ENCODE data around the gene ZFR2.

ZFR2 gene

DNA sequence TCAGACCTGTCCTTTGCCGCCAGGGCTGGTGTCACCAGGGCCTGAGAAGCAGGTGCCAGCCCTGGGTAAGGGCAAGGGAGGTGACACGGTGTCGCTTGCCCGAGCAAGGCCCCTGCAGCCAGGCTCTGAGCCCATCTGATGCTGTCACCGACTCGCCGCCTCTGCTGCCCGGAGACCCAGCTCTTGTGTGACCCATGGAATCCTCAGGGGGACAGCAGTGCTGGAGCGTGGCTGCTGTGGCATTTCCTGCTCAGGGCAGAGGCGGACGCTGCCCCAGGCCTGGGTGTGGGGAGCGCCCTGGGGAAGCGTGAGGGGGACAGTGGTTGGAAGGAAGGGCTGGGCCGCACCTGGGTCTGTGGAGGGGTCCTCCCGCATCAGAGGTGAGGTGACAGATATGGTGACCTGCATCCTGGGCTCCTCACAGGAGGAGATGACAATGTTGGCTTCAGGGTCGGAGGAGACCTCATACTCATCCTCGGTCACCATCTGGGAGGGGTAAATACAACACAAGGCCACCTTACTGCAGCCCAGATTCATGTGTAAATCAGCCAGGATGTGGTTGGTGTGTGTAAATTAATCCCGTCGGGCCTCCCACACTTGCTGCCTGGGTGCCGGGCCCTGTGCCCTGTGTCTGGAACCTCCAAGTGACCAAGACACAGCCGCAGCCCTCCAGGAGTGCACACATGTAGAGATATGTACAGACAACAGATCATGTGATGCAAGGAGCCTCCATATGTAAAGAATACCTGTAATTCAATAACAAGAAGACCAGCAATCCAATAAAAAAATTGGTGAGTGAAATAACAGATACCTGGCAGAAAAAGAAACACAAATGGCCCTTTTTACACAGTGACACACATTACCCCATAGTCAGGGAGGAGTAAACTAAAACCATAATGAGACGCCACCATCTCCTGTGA lies 55.1 kb downstream of the ZFR2 start:
- Histone ChIP-seq H3K27me3 (ENCODE audit: control insufficient read depth, insufficient read depth, low read length) (no peaks in the 10 kb centered on the region), H3K4me1 (ENCODE audit: control insufficient read depth, insufficient read depth, low read length) (no peaks in the 10 kb centered on the region), H3K27ac (ENCODE audit: low read depth, low read length) (no peak overlapping the region), H3K9me3 (ENCODE audit: control insufficient read depth, insufficient read depth, low read length) (no peaks in the 10 kb centered on the region), H3K4me3 (ENCODE audit: low read depth, low read length) (no peak overlapping the region), H3K9ac (ENCODE audit: low read depth, low read length) (no peak overlapping the region), H3K36me3 (ENCODE audit: control insufficient read depth, insufficient read depth, low read length) (no peaks in the 10 kb centered on the region)

DNA sequence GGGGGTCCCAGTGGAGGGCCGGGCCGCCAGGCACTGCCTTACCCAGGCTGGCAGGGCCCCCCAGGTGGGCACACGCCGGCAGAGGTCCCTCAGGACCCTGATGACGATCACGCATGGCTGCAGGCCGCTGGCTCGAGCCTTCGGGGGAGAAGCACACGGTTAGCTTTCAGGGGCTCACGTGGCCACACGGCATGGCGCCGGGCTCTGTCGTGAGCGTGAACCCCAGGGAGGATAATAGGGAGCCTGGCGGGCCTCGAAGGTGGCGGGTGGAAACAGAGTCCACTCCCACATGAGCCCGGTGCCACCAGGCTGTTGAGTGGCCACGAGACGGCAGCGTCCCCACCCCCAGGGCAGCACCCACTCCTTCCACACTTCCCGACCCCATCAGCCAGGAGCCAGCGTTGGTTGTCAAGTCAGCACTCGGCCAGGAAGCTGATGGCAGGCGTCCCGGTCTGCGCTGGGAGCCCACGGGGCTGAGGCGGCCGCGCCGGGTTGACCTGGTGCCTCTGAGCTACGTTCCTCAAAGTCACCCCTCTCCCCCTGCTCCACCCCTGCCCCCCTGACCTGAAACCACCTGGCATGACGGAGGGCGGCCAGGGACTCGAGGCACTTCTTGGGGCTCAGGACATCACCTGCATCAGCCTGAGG lies 58.0 kb downstream of the ZFR2 start:
- no peaks in the 10 kb centered on the region for H3K36me3 ChIP-seq (ENCODE audit: control insufficient read depth, insufficient read depth, low read length)
- no peak overlapping the region for H3K27ac ChIP-seq (ENCODE audit: low read depth, low read length)
- no peak overlapping the region for H3K9ac ChIP-seq (ENCODE audit: low read depth, low read length)
- H3K4me1 ChIP-seq (ENCODE audit: control insufficient read depth, insufficient read depth, low read length) = no peaks in the 10 kb centered on the region
- H3K27me3 ChIP-seq (ENCODE audit: control insufficient read depth, insufficient read depth, low read length) = no peaks in the 10 kb centered on the region
- H3K9me3 ChIP-seq (ENCODE audit: control insufficient read depth, insufficient read depth, low read length) = no peaks in the 10 kb centered on the region
- no peak overlapping the region for H3K4me3 ChIP-seq (ENCODE audit: low read depth, low read length)

DNA sequence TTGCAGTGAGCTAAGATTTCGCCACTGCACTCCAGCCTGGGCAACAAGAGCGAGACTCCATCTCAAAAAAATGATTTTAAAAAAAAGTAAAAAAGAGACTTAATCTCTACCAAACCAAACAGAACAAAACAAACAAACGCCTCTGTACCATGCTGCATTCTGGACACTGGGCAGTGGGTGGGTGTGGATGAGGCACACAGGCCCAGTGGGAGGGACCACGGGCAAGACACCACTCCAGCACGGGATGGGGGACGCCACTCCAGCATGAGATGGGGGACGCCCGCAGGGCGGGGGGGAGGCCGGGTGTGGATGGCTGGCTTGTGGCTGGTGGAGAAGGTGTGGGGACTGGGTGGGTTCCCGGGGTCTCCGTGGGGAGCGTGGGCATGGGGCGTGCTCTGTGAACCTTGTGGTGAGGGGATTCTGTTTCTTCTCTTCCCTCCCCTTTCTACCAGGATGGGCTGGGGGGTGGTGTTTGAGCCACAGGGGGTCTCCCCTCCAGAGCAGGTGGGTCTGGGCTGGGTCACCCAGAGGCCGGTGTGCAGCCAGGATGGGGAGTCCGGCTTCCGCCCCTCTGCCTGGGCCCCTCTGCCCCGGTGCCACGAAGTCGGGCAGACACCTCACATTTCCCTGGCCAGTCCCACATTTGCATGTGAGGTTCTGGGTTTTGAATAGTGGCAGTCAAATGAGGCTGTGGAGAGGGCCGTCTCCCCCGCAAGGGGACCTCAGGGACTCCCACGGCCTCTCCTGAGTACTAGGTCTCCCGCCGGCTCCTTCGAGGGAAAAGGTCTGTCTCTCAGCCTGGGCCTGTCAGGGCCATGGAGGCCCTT lies 58.7 kb downstream of the ZFR2 start:
- H3K9me3 ChIP-seq (ENCODE audit: control insufficient read depth, insufficient read depth, low read length) = no peaks in the 10 kb centered on the region
- no peak overlapping the region for H3K4me3 ChIP-seq (ENCODE audit: low read depth, low read length)
- H3K27ac ChIP-seq (ENCODE audit: low read depth, low read length) = no peak overlapping the region
- no peaks in the 10 kb centered on the region for H3K27me3 ChIP-seq (ENCODE audit: control insufficient read depth, insufficient read depth, low read length)
- no peaks in the 10 kb centered on the region for H3K36me3 ChIP-seq (ENCODE audit: control insufficient read depth, insufficient read depth, low read length)
- no peaks in the 10 kb centered on the region for H3K4me1 ChIP-seq (ENCODE audit: control insufficient read depth, insufficient read depth, low read length)
- H3K9ac ChIP-seq (ENCODE audit: low read depth, low read length) = no peak overlapping the region

DNA sequence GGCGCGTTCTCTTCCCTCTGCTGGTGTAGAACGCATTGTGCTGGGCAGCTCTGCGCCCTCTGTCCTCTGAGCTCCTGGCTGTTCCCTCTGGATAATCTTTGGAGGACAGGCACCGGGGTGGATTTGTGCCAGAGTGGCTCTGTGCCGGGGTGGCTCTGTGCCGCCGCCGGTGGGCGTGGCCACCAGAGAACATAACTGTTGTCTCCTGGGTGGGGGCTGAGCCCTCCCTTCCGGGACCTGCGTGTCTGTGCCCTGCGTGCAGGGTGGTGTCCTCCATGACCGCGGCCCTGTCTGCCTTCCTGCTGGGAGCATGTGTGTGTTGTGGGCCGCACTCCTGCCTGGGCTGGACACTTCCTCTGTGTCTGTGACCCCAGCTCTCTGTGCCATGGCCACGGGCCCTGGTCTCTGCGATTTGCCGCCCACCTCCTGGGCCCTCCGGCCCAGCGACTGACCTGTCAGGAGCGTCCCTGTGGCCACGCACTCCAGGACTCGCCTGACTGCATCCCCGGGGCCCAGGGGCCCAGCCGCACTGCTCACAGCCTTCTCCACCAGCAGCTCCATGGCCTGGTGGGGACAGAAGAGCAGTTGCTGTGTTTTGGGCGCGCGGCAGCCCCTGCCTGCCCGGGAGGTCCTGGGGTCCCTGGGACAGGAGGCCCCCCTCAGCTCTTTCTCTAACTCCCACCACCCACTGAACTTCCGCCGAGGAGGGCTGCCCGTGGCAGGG lies 60.3 kb downstream of the ZFR2 start:
- Histone ChIP-seq H3K36me3 (ENCODE audit: control insufficient read depth, insufficient read depth, low read length) (no peaks in the 10 kb centered on the region), H3K9ac (ENCODE audit: low read depth, low read length) (no peak overlapping the region), H3K4me3 (ENCODE audit: low read depth, low read length) (no peak overlapping the region), H3K9me3 (ENCODE audit: control insufficient read depth, insufficient read depth, low read length) (no peaks in the 10 kb centered on the region), H3K27me3 (ENCODE audit: control insufficient read depth, insufficient read depth, low read length) (no peaks in the 10 kb centered on the region), H3K27ac (ENCODE audit: low read depth, low read length) (no peak overlapping the region), H3K4me1 (ENCODE audit: control insufficient read depth, insufficient read depth, low read length) (no peaks in the 10 kb centered on the region)

DNA sequence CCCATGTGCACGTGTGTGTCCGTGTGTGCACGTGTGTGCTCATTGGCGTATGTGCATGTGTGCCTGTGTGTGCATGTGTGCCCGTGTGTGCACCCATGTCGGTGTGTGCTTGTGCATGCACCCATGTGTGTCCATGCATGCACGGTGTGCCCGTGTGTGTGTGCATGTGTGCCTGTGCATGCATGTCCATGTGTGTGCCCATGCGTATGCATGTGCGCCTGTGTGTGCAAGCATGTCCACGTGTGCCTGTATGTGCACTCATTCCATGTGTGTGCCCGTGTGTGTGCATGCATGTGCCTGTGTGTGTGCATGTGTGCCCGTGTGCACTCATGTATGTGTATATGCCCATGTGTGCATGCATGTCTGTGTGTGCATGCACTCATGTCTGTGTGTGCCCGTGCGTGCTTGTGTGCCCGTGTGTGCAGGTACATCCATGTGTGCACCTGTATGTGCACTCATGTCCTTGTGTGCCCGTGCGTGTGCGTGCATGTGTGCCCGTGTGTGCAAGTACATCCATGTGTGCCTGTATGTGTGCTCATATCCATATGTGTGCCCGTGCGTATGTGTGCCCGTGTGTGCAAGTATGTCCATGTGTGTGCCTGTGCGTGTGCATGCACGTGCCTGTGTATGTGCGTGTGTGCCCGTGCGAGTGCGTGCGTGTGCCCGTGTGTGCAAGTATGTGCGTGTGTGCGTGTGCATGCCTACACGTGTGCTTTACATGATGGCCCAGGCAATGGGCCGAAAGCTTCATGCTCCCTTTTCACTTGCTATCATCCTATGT lies 61.1 kb downstream of the ZFR2 start:
- Histone ChIP-seq H3K27me3 (ENCODE audit: control insufficient read depth, insufficient read depth, low read length) (no peaks in the 10 kb centered on the region), H3K27ac (ENCODE audit: low read depth, low read length) (no peak overlapping the region), H3K9ac (ENCODE audit: low read depth, low read length) (no peak overlapping the region), H3K36me3 (ENCODE audit: control insufficient read depth, insufficient read depth, low read length) (no peaks in the 10 kb centered on the region), H3K9me3 (ENCODE audit: control insufficient read depth, insufficient read depth, low read length) (no peaks in the 10 kb centered on the region), H3K4me3 (ENCODE audit: low read depth, low read length) (no peak overlapping the region), H3K4me1 (ENCODE audit: control insufficient read depth, insufficient read depth, low read length) (no peaks in the 10 kb centered on the region)

DNA sequence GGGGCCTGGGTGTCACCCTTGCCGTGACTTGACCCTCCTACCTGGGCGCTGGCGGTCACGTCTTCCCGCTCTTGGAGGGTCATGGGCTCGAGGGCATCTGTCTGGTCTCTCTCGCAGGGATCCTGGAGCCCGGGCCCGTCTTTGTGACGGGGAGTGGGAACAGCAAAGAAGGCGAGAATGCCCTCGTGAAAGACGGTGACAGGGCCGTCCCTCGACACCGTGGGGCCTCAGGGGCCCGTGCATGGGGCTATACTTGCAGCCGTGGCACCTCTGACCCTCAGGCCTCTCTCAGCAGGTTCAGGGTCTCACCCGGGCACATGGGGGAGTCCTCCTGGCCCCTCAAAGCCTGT lies 61.7 kb downstream of the ZFR2 start:
- Histone ChIP-seq H3K27me3 (ENCODE audit: control insufficient read depth, insufficient read depth, low read length) (peaks cover 3% of the 10 kb centered on the region; the same call in 1 of the 2 replicates), H3K4me3 (ENCODE audit: low read depth, low read length) (no peak overlapping the region), H3K9me3 (ENCODE audit: control insufficient read depth, insufficient read depth, low read length) (no peaks in the 10 kb centered on the region), H3K9ac (ENCODE audit: low read depth, low read length) (no peak overlapping the region), H3K4me1 (ENCODE audit: control insufficient read depth, insufficient read depth, low read length) (no peaks in the 10 kb centered on the region), H3K27ac (ENCODE audit: low read depth, low read length) (no peak overlapping the region), H3K36me3 (ENCODE audit: control insufficient read depth, insufficient read depth, low read length) (no peaks in the 10 kb centered on the region)

DNA sequence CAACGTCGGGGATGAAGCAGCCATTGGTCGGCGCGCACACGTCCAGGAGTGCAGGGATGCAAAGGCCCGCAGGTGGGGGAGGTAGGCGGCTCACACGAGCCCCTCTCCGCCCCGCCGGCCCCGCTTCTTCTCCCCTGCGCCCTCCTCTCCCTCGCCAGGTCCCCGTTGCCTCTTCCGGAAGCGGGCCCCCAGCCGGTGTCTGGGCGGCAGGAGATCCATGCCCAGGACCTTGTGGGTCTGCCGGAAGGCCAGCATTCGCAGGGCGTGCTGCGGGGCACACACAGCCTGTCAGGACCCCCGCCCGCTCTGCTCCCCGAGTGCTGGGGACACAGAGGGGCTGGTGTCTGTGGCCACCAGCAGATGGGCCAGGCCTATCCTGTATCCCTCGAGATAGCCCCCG lies 63.0 kb downstream of the ZFR2 start:
- Histone ChIP-seq H3K27ac (ENCODE audit: low read depth, low read length) (no peak overlapping the region), H3K4me3 (ENCODE audit: low read depth, low read length) (no peak overlapping the region), H3K36me3 (ENCODE audit: control insufficient read depth, insufficient read depth, low read length) (no peaks in the 10 kb centered on the region), H3K4me1 (ENCODE audit: control insufficient read depth, insufficient read depth, low read length) (peaks cover 5% of the 10 kb centered on the region; the same call in 1 of the 2 replicates), H3K9me3 (ENCODE audit: control insufficient read depth, insufficient read depth, low read length) (no peaks in the 10 kb centered on the region), H3K27me3 (ENCODE audit: control insufficient read depth, insufficient read depth, low read length) (peaks cover 14% of the 10 kb centered on the region; the same call in 1 of the 2 replicates), H3K9ac (ENCODE audit: low read depth, low read length) (no peak overlapping the region)

DNA sequence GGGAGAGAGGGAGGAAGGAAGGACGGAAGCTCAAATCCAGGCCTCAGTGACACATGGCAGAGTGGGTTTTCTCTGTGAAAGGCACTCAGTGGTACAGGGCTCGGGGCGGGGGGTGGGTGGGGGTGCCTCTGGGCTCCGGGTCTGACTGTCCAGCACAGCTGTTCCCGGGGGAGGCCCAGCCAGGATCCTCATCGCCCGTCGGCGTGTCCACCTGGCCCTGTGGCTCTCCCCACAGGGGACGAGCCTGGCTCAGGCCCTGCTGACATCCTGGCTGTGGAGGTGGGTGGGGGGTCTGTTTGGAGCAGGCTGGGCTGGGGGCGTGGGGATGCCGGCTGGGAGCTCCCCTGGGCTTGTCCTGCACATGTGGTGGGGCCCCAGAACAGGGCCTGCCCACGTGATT lies 64.4 kb downstream of the ZFR2 start:
- Histone ChIP-seq H3K4me1 (ENCODE audit: control insufficient read depth, insufficient read depth, low read length) (peaks cover 5% of the 10 kb centered on the region; the same call in 1 of the 2 replicates), H3K27ac (ENCODE audit: low read depth, low read length) (no peak overlapping the region), H3K36me3 (ENCODE audit: control insufficient read depth, insufficient read depth, low read length) (no peaks in the 10 kb centered on the region), H3K27me3 (ENCODE audit: control insufficient read depth, insufficient read depth, low read length) (peaks cover 21% of the 10 kb centered on the region), H3K9me3 (ENCODE audit: control insufficient read depth, insufficient read depth, low read length) (no peaks in the 10 kb centered on the region), H3K4me3 (ENCODE audit: low read depth, low read length) (no peak overlapping the region), H3K9ac (ENCODE audit: low read depth, low read length) (no peak overlapping the region)

DNA sequence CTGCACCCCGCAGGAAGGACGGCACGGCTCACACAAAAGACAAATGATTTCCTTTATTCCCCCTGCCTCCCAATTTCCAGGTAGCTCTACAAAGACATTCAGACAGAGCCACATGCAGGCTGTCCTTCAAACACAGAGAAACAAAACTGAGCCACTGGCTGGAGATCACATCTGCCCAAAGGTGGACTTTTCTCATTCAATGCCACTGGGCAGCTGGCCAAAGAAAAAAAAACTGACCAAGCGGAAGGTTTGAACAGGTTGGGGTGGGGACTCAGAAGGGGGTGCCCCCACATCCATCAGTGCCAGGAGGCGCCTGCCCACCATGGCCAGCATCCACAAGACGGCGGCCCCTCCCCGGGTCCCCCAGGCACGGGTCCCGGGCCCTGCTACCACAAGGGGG lies 64.9 kb downstream of the ZFR2 start:
- Histone ChIP-seq H3K4me3 (ENCODE audit: low read depth, low read length) (no peak overlapping the region), H3K27ac (ENCODE audit: low read depth, low read length) (no peak overlapping the region), H3K27me3 (ENCODE audit: control insufficient read depth, insufficient read depth, low read length) (peaks cover 21% of the 10 kb centered on the region), H3K36me3 (ENCODE audit: control insufficient read depth, insufficient read depth, low read length) (no peaks in the 10 kb centered on the region), H3K4me1 (ENCODE audit: control insufficient read depth, insufficient read depth, low read length) (peaks cover 5% of the 10 kb centered on the region; the same call in 1 of the 2 replicates), H3K9me3 (ENCODE audit: control insufficient read depth, insufficient read depth, low read length) (no peaks in the 10 kb centered on the region), H3K9ac (ENCODE audit: low read depth, low read length) (no peak overlapping the region)
